ENCODE measurements around the gene TSHR. TPM values are rescaled to one million over a fixed set of nuclear protein-coding genes. Genes with fewer than 3 reads are reported as not detected.
"Not testable (repeated sequence)": the region's sequence is repeated elsewhere in the genome, so short reads cannot be mapped to it uniquely, and the experiment has no call there.

The TSHR gene
- total RNA-seq, 1 donor from 2014 or later: not detected

- no peak for DNase-seq (ENCODE audit: low spot score)
These were observed 112.9 kb downstream of the TSHR start for GRCh38 chr14:81068176-81068782.

- no peak for DNase-seq (ENCODE audit: low spot score)
These were observed 115.1 kb downstream of the TSHR start for GRCh38 chr14:81070511-81070910.

- no peak for DNase-seq (ENCODE audit: low spot score)
These were observed 130.2 kb downstream of the TSHR start for GRCh38 chr14:81085596-81085995.

- no peak for DNase-seq (ENCODE audit: low spot score)
These were observed 131.8 kb downstream of the TSHR start for GRCh38 chr14:81087230-81087629.

GRCh38 chr14:81091139-81091538 lies 135.7 kb downstream of the TSHR start:
- DNase-seq (ENCODE audit: low spot score): no peak

- no peak for DNase-seq (ENCODE audit: low spot score)
These were observed 136.2 kb downstream of the TSHR start for GRCh38 chr14:81091660-81092059.

GRCh38 chr14:81093651-81094050 lies 138.2 kb downstream of the TSHR start:
- DNase-seq (ENCODE audit: low spot score): no peak

- DNase-seq (ENCODE audit: low spot score): no peak
These were observed 140.1 kb downstream of the TSHR start for GRCh38 chr14:81095539-81095938.

- no peak for DNase-seq (ENCODE audit: low spot score)
These were observed 141.2 kb downstream of the TSHR start for GRCh38 chr14:81096656-81097055.

GRCh38 chr14:81102217-81102616 lies 146.8 kb downstream of the TSHR start:
- no peak for DNase-seq (ENCODE audit: low spot score)

- DNase-seq (ENCODE audit: low spot score): no peak
These were observed 148.0 kb downstream of the TSHR start for GRCh38 chr14:81103443-81103842.

GRCh38 chr14:81105378-81105777 lies 150.0 kb downstream of the TSHR start:
- no peak for DNase-seq (ENCODE audit: low spot score)

GRCh38 chr14:81105961-81106360 lies 150.5 kb downstream of the TSHR start:
- DNase-seq (ENCODE audit: low spot score): no peak

- DNase-seq (ENCODE audit: low spot score): no peak
These were observed 154.8 kb downstream of the TSHR start for GRCh38 chr14:81110186-81110585.

GRCh38 chr14:81113176-81113575 lies 157.8 kb downstream of the TSHR start:
- DNase-seq (ENCODE audit: low spot score): no peak

- DNase-seq (ENCODE audit: low spot score): not testable (repeated sequence)
These were observed 158.8 kb downstream of the TSHR start for GRCh38 chr14:81113945-81114820.

GRCh38 chr14:81120501-81120900 lies 165.1 kb downstream of the TSHR start:
- DNase-seq (ENCODE audit: low spot score): no peak

GRCh38 chr14:81122326-81122725 lies 166.9 kb downstream of the TSHR start:
- no peak for DNase-seq (ENCODE audit: low spot score)

GRCh38 chr14:81123811-81124210 lies 168.4 kb downstream of the TSHR start:
- DNase-seq (ENCODE audit: low spot score): no peak

GRCh38 chr14:81125536-81125935 lies 170.1 kb downstream of the TSHR start:
- DNase-seq (ENCODE audit: low spot score): no peak

- DNase-seq (ENCODE audit: low spot score): no peak
These were observed 172.4 kb downstream of the TSHR start for GRCh38 chr14:81127785-81128184.

- DNase-seq (ENCODE audit: low spot score): no peak
These were observed 173.8 kb downstream of the TSHR start for GRCh38 chr14:81129242-81129641.

- no peak for DNase-seq (ENCODE audit: low spot score)
These were observed 177.0 kb downstream of the TSHR start for GRCh38 chr14:81132468-81132867.
